IPS-18c (cell line): ENCODE measurements around the gene SDK1.
"Not testable (repeated sequence)": the region's sequence is repeated elsewhere in the genome, so short reads cannot be mapped to it uniquely, and the experiment has no call there.

ENCODE experiments used
- H3K4me3 ChIP-seq: 2 replicates; pipeline ENCODE4 v1.7.0; 2013; ENCODE audit warnings: low read depth, mild to moderate bottlenecking, low read length, moderate library complexity; ENCODE audit not compliant: insufficient read depth
- H3K9me3 ChIP-seq: one replicate; pipeline ENCODE4 v1.6.1; 2013; ENCODE audit warnings: mild to moderate bottlenecking, low read length, moderate library complexity; ENCODE audit not compliant: control insufficient read depth, insufficient read depth

The SDK1 gene

GRCh38 chr7:4074994-4075393 is 773.9 kb downstream of the SDK1 start:
- no peaks in the 10 kb centered on the region for H3K9me3 ChIP-seq
- no peak overlapping the region for H3K4me3 ChIP-seq

GRCh38 chr7:4076701-4077294 is 775.7 kb downstream of the SDK1 start:
- H3K4me3 ChIP-seq, result no peak overlapping the region
- no peaks in the 10 kb centered on the region for H3K9me3 ChIP-seq

GRCh38 chr7:4077980-4078379 is 776.9 kb downstream of the SDK1 start:
- Histone ChIP-seq H3K4me3 (no peak overlapping the region), H3K9me3 (no peaks in the 10 kb centered on the region)

- Histone ChIP-seq H3K4me3 (no peak overlapping the region), H3K9me3 (no peaks in the 10 kb centered on the region)
These were observed 777.5 kb downstream of the SDK1 start for GRCh38 chr7:4078580-4078979.

- no peak overlapping the region for H3K4me3 ChIP-seq
These were observed 778.3 kb downstream of the SDK1 start for GRCh38 chr7:4079366-4079765.

GRCh38 chr7:4079956-4080355 is 778.9 kb downstream of the SDK1 start:
- no peaks in the 10 kb centered on the region for H3K9me3 ChIP-seq
- no peak overlapping the region for H3K4me3 ChIP-seq

More at GRCh38 chr7:4079366-4079765, 778.3 kb downstream of the SDK1 start:
- H3K9me3 ChIP-seq, result no peaks in the 10 kb centered on the region

- Histone ChIP-seq H3K4me3 (no peak overlapping the region), H3K9me3 (no peaks in the 10 kb centered on the region)
These were observed 779.9 kb downstream of the SDK1 start for GRCh38 chr7:4080954-4081353.

- H3K9me3 ChIP-seq, result no peaks in the 10 kb centered on the region
- H3K4me3 ChIP-seq, result no peak overlapping the region
These were observed 782.5 kb downstream of the SDK1 start for GRCh38 chr7:4083513-4083912.

GRCh38 chr7:4084271-4084670 is 783.2 kb downstream of the SDK1 start:
- H3K4me3 ChIP-seq, result no peak overlapping the region
- no peaks in the 10 kb centered on the region for H3K9me3 ChIP-seq

GRCh38 chr7:4085937-4086691 is 785.1 kb downstream of the SDK1 start:
- Histone ChIP-seq H3K9me3 (no peaks in the 10 kb centered on the region), H3K4me3 (no peak overlapping the region)

- no peak overlapping the region for H3K4me3 ChIP-seq
- no peaks in the 10 kb centered on the region for H3K9me3 ChIP-seq
These were observed 785.7 kb downstream of the SDK1 start for GRCh38 chr7:4086723-4087122.

GRCh38 chr7:4091767-4092166 is 790.7 kb downstream of the SDK1 start:
- no peak overlapping the region for H3K4me3 ChIP-seq
- no peaks in the 10 kb centered on the region for H3K9me3 ChIP-seq

- H3K9me3 ChIP-seq, result no peaks in the 10 kb centered on the region
- H3K4me3 ChIP-seq, result no peak overlapping the region
These were observed 792.0 kb downstream of the SDK1 start for GRCh38 chr7:4093035-4093434.

- no peaks in the 10 kb centered on the region for H3K9me3 ChIP-seq
- H3K4me3 ChIP-seq, result no peak overlapping the region
These were observed 792.4 kb downstream of the SDK1 start for GRCh38 chr7:4093483-4093882.

- H3K9me3 ChIP-seq, H3K4me3 ChIP-seq: not testable (repeated sequence)
These were observed 793.1 kb downstream of the SDK1 start for GRCh38 chr7:4094158-4094557.

GRCh38 chr7:4097001-4097609 is 796.1 kb downstream of the SDK1 start:
- Histone ChIP-seq H3K9me3 (no peaks in the 10 kb centered on the region), H3K4me3 (no peak overlapping the region)

GRCh38 chr7:4098169-4098568 is 797.1 kb downstream of the SDK1 start:
- H3K9me3 ChIP-seq, result no peaks in the 10 kb centered on the region

GRCh38 chr7:4099651-4100050 is 798.6 kb downstream of the SDK1 start:
- Histone ChIP-seq H3K9me3 (no peaks in the 10 kb centered on the region), H3K4me3 (no peak overlapping the region)

More at GRCh38 chr7:4098169-4098568, 797.1 kb downstream of the SDK1 start:
- no peak overlapping the region for H3K4me3 ChIP-seq
